Measurements from ENCODE around the gene RETN. TPM values are rescaled to one million over a fixed set of nuclear protein-coding genes. Genes with fewer than 3 reads are reported as not detected.

The RETN gene
- total RNA-seq, 1 donor from 2014 or later: not detected

DNA sequence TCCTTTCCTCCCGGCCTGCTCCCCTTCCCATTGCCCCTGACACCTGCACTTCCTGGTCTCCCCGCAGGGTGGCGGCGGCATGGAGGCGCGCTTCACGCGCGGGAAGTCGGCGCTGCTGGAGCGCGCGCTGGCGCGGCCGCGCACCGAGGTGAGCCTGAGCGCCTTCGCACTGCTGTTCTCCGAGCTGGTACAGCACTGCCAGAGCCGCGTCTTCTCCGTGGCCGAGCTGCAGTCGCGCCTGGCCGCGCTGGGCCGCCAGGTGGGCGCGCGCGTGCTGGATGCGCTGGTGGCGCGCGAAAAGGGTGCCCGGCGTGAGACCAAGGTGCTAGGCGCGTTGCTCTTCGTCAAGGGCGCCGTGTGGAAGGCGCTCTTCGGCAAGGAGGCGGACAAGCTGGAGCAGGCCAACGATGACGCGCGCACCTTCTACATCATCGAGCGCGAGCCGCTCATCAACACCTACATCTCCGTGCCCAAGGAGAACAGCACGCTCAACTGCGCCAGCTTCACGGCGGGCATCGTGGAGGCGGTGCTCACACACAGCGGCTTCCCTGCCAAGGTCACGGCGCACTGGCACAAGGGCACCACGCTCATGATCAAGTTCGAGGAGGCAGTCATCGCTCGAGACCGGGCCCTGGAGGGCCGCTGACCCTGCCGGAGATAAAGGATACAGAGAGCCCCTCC lies 13.5 kb downstream of the RETN start:
- H3K36me3 Mint-ChIP-seq (ENCODE audit: unreplicated experiment): no peaks in the 10 kb centered on the region
- peaks cover 7% of the 10 kb centered on the region for H3K27me3 Mint-ChIP-seq (ENCODE audit: unreplicated experiment)
- peaks cover 20% of the 10 kb centered on the region for H3K4me1 Mint-ChIP-seq (ENCODE audit: low read depth, unreplicated experiment)
- TF ChIP-seq, protein P1, sequence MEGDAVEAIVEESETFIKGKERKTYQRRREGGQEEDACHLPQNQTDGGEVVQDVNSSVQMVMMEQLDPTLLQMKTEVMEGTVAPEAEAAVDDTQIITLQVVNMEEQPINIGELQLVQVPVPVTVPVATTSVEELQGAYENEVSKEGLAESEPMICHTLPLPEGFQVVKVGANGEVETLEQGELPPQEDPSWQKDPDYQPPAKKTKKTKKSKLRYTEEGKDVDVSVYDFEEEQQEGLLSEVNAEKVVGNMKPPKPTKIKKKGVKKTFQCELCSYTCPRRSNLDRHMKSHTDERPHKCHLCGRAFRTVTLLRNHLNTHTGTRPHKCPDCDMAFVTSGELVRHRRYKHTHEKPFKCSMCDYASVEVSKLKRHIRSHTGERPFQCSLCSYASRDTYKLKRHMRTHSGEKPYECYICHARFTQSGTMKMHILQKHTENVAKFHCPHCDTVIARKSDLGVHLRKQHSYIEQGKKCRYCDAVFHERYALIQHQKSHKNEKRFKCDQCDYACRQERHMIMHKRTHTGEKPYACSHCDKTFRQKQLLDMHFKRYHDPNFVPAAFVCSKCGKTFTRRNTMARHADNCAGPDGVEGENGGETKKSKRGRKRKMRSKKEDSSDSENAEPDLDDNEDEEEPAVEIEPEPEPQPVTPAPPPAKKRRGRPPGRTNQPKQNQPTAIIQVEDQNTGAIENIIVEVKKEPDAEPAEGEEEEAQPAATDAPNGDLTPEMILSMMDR (IDR thresholded peaks at IDR 0.05; ENCODE audit: partially characterized antibody, unreplicated experiment): peak; percentile 63
- peak; percentile 59 for DNase-seq
- peaks cover 12% of the 10 kb centered on the region for H3K9me3 Mint-ChIP-seq (ENCODE audit: unreplicated experiment)
- peak overlapping the region; percentile 90 for H3K27ac Mint-ChIP-seq (ENCODE audit: unreplicated experiment)
- peak overlapping the region; percentile 90 for H3K4me3 Mint-ChIP-seq (ENCODE audit: unreplicated experiment)

DNA sequence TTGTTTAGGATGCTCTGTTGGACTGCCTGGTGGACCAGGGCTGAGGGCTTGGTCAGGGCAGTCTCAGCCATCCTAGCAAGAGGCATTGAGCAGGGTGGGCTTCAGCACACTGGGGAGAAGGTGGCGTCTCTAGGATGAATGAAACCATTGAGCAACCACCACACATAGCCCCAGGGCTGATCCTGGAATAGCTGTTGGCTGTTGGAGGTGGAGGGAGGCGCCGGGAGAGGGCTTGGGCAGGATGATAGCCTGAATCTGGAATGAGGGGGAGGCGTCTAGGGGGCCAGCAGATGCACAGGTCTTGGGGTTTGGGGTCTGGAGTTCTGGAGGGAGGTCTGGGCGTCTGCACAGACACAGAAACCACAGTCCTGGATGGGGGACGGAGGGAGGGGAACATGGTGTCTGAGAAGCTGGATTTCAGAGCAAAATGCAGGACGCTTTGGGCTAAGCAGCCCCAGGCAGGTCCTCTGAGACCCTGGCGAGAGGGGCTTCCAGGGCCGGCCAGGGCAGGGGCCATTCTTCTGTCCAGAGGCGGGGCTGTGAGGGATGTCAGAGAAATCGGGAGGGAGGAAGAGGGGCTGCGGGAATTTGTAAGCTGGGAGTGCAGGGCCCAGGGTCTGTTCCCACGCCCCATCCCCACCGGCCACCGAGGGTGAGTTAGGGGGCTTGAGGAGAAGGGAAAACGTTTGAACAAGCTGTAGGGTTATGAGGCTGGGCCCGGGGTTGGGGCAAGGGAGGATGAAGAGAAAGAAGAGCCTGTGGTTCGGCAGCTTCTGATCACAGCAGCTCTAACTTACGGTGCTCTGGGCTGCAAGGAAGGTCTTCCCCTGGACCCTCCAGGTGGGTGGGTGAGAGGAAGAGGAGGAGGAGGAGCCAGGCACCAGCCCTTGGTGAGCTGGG lies 16.9 kb downstream of the RETN start:
- DNase-seq: no peak
- H3K4me1 Mint-ChIP-seq (ENCODE audit: low read depth, unreplicated experiment): peaks cover 10% of the 10 kb centered on the region
- H3K9me3 Mint-ChIP-seq (ENCODE audit: unreplicated experiment): peaks cover 4% of the 10 kb centered on the region
- H3K36me3 Mint-ChIP-seq (ENCODE audit: unreplicated experiment): no peaks in the 10 kb centered on the region
- H3K27me3 Mint-ChIP-seq (ENCODE audit: unreplicated experiment): peaks cover 5% of the 10 kb centered on the region
- no peak overlapping the region for H3K27ac Mint-ChIP-seq (ENCODE audit: unreplicated experiment)
- TF ChIP-seq, protein P1 (IDR thresholded peaks at IDR 0.05; ENCODE audit: partially characterized antibody, unreplicated experiment): no peak
- H3K4me3 Mint-ChIP-seq (ENCODE audit: unreplicated experiment): peak overlapping the region; percentile 13

DNA sequence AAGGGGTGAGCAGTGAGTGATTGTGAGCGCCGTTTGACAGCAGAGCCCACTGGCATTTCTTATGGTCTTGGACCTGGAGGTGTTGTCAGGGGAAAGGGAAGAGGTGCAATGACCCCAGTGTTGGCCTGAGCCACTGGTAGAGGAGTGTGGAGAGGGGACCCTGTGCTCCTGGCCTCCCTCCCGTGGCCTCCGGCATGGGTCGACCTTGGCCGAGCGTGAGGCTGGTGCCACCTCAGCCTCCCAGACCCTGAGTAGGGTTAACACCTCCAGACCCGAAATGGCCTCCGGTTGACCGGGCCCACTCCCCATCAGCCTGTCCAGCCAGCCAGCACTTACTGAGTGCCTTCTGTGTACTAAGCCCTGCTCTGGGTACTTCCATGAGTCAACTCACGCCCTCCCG lies 18.3 kb downstream of the RETN start:
- Mint-ChIP-seq H3K9me3 (ENCODE audit: unreplicated experiment) (peaks cover 4% of the 10 kb centered on the region), H3K4me3 (ENCODE audit: unreplicated experiment) (no peak overlapping the region), H3K4me1 (ENCODE audit: low read depth, unreplicated experiment) (peaks cover 8% of the 10 kb centered on the region), H3K36me3 (ENCODE audit: unreplicated experiment) (no peaks in the 10 kb centered on the region), H3K27ac (ENCODE audit: unreplicated experiment) (no peak overlapping the region), H3K27me3 (ENCODE audit: unreplicated experiment) (peaks cover 5% of the 10 kb centered on the region)
- TF ChIP-seq, protein P1 (IDR thresholded peaks at IDR 0.05; ENCODE audit: partially characterized antibody, unreplicated experiment): no peak
- no peak for DNase-seq

DNA sequence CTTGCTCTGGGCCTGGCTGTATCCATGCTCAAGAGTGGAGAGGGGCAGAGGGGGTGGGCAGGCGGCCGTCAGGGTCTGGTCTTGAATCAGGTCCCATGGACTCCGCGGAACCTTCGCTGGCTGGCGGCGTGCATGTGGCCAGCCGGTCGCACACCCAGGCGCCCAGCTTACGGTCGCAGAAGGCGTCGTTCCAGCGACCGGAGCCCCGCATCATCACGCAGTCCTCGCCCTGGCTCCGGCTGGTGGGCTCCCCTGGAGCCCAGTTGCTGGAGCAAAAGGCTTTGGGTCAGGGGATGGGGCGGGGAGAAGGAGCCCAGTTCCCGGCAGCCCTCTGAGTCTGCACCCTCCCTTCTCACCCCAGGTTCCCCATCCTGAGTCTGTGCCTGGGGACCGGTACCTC lies 20.3 kb downstream of the RETN start:
- H3K9me3 Mint-ChIP-seq (ENCODE audit: unreplicated experiment): peaks cover 4% of the 10 kb centered on the region
- no peaks in the 10 kb centered on the region for H3K36me3 Mint-ChIP-seq (ENCODE audit: unreplicated experiment)
- H3K4me1 Mint-ChIP-seq (ENCODE audit: low read depth, unreplicated experiment): peaks cover 7% of the 10 kb centered on the region
- TF ChIP-seq, protein P1 (IDR thresholded peaks at IDR 0.05; ENCODE audit: partially characterized antibody, unreplicated experiment): no peak
- H3K27me3 Mint-ChIP-seq (ENCODE audit: unreplicated experiment): peaks cover 2% of the 10 kb centered on the region
- DNase-seq: no peak
- no peak overlapping the region for H3K27ac Mint-ChIP-seq (ENCODE audit: unreplicated experiment)
- no peak overlapping the region for H3K4me3 Mint-ChIP-seq (ENCODE audit: unreplicated experiment)

Data from glutamatergic neuron (in vitro differentiated cells).